ENCODE results near the gene POU6F2.

The POU6F2 gene

DNA sequence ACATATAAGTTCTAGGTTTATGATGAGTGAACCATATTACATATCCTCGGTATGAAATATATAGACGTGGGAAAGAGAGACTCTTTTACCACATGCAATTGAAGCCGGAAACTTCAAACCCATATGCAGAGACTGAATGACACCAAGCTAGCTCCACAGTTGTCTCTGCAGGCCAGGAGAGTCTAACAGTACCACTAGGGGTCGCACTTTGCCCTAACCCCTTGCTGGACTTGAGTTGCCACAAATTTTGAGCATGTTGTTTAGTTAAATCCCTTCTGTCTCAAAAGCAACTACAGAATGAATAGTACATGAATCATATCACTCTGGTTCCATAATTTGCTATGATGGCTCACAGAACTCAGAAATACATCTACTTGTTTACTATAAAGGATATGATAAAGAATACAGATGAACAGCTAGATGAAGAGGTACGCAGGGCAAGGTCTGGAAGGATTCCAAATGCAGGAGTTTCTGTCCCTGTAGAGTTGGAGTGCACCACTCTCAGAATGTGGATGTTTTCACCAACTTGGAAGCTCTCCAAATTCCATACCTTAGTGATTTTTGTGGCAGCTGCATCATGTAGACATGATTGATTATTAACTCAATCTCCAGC is 476.1 kb downstream of the POU6F2 start:
- TF ChIP-seq SPI1 (IDR thresholded peaks at IDR 0.05; ENCODE audit: borderline replicate concordance, low read depth) (no peak), GABPA (IDR thresholded peaks at IDR 0.05; ENCODE audit: low read depth) (no peak)
- TF ChIP-seq, protein P1, sequence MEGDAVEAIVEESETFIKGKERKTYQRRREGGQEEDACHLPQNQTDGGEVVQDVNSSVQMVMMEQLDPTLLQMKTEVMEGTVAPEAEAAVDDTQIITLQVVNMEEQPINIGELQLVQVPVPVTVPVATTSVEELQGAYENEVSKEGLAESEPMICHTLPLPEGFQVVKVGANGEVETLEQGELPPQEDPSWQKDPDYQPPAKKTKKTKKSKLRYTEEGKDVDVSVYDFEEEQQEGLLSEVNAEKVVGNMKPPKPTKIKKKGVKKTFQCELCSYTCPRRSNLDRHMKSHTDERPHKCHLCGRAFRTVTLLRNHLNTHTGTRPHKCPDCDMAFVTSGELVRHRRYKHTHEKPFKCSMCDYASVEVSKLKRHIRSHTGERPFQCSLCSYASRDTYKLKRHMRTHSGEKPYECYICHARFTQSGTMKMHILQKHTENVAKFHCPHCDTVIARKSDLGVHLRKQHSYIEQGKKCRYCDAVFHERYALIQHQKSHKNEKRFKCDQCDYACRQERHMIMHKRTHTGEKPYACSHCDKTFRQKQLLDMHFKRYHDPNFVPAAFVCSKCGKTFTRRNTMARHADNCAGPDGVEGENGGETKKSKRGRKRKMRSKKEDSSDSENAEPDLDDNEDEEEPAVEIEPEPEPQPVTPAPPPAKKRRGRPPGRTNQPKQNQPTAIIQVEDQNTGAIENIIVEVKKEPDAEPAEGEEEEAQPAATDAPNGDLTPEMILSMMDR (IDR thresholded peaks at IDR 0.05; ENCODE audit: insufficient read depth, low read length), result peak; percentile 87
- TF ChIP-seq, protein P2, sequence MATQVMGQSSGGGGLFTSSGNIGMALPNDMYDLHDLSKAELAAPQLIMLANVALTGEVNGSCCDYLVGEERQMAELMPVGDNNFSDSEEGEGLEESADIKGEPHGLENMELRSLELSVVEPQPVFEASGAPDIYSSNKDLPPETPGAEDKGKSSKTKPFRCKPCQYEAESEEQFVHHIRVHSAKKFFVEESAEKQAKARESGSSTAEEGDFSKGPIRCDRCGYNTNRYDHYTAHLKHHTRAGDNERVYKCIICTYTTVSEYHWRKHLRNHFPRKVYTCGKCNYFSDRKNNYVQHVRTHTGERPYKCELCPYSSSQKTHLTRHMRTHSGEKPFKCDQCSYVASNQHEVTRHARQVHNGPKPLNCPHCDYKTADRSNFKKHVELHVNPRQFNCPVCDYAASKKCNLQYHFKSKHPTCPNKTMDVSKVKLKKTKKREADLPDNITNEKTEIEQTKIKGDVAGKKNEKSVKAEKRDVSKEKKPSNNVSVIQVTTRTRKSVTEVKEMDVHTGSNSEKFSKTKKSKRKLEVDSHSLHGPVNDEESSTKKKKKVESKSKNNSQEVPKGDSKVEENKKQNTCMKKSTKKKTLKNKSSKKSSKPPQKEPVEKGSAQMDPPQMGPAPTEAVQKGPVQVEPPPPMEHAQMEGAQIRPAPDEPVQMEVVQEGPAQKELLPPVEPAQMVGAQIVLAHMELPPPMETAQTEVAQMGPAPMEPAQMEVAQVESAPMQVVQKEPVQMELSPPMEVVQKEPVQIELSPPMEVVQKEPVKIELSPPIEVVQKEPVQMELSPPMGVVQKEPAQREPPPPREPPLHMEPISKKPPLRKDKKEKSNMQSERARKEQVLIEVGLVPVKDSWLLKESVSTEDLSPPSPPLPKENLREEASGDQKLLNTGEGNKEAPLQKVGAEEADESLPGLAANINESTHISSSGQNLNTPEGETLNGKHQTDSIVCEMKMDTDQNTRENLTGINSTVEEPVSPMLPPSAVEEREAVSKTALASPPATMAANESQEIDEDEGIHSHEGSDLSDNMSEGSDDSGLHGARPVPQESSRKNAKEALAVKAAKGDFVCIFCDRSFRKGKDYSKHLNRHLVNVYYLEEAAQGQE (IDR thresholded peaks at IDR 0.05; ENCODE audit: insufficient replicate concordance, low read depth), result no peak
- Histone ChIP-seq H3K27me3 (ENCODE audit: insufficient read depth, poor library complexity, severe bottlenecking) (peaks cover 7% of the 10 kb centered on the region), H3K27ac (replicated peaks) (no peak overlapping the region), H3K4me3 (replicated peaks; ENCODE audit: insufficient read depth, low read length) (no peak overlapping the region)
- peak; percentile 14 to 58 for DNase-seq (ENCODE audit: low read depth in 1 of 2, low spot score in 1 of 2)

DNA sequence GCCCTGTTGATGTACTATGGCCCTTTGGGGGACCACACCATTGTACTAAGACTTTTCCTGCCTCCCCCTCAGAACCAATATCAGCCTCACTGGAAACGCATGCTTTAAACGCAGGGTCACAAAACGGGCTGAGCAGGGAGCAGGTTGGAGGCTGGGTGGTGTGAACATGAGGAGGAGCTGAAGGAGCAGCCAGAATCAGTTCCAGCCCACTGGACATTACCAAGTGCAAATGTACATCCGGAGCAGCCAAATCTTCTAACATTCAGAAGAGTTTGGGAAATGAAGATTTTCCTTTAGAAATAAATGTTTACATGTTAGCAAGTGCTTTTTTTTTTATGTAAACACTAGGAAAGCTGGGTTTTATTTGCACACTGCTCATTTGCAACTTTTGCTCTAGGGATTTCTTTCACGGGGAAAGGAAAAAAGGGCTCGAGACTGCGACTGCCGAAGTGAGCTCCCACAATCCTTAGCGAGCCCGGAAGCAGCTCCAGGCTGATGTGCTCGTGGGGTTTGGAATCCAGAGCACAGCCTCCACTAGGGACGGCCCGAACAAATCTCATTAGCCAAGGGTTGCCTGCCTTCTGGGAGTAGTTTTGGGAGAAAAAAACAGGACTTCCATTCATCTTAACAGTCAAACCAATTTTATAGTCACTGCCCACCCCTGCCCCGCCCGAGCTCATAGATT is 480.5 kb downstream of the POU6F2 start:
- Histone ChIP-seq H3K27ac (replicated peaks) (no peak overlapping the region), H3K4me3 (replicated peaks; ENCODE audit: insufficient read depth, low read length) (no peak overlapping the region), H3K27me3 (ENCODE audit: insufficient read depth, poor library complexity, severe bottlenecking) (peaks cover 16% of the 10 kb centered on the region)
- no peak for TF ChIP-seq SPI1 (IDR thresholded peaks at IDR 0.05; ENCODE audit: borderline replicate concordance, low read depth)
- TF ChIP-seq GABPA (IDR thresholded peaks at IDR 0.05; ENCODE audit: low read depth), result no peak
- TF ChIP-seq POLR2AphosphoS5 (IDR thresholded peaks at IDR 0.05; ENCODE audit: low read depth), result no peak
- TF ChIP-seq, protein P2 (IDR thresholded peaks at IDR 0.05; ENCODE audit: insufficient replicate concordance, low read depth), result no peak
- TF ChIP-seq, protein P1 (IDR thresholded peaks at IDR 0.05; ENCODE audit: insufficient read depth, low read length), result no peak
- no peak for DNase-seq (ENCODE audit: low read depth in 1 of 2, low spot score in 1 of 2)

DNA sequence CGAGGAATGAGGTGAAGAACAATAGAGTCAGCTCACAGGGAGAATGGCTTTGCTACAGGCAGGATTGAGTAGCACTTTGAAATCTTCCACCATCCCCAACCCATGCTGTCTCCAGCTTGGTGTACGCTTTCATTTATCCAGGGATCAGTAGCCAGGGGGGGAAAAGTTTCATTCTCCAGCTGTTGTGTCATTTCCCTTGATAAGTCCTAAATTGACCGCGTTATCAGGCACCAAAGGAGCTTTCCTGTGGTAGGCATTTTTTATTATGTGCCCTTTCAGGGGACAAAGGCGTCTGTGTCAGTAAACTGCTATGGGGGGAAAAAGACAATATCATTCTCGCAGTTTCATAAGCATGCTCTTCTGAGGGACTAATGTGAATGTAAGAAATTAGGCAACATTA is 481.9 kb downstream of the POU6F2 start:
- no peak for DNase-seq (ENCODE audit: low read depth in 1 of 2, low spot score in 1 of 2)
- Histone ChIP-seq H3K4me3 (replicated peaks; ENCODE audit: insufficient read depth, low read length) (no peak overlapping the region), H3K27ac (replicated peaks) (no peak overlapping the region), H3K27me3 (ENCODE audit: insufficient read depth, poor library complexity, severe bottlenecking) (peaks cover 16% of the 10 kb centered on the region)
- TF ChIP-seq SPI1 (IDR thresholded peaks at IDR 0.05; ENCODE audit: borderline replicate concordance, low read depth), result no peak
- TF ChIP-seq GABPA (IDR thresholded peaks at IDR 0.05; ENCODE audit: low read depth), result no peak
- no peak for TF ChIP-seq POLR2AphosphoS5 (IDR thresholded peaks at IDR 0.05; ENCODE audit: low read depth)
- TF ChIP-seq, protein P1 (IDR thresholded peaks at IDR 0.05; ENCODE audit: insufficient read depth, low read length), result no peak
- TF ChIP-seq, protein P2 (IDR thresholded peaks at IDR 0.05; ENCODE audit: insufficient replicate concordance, low read depth), result no peak

Measured in HL-60 (cell line).